GM18517 (cell line): ENCODE measurements around the gene SYT5.
"Not testable (repeated sequence)": the region's sequence is repeated elsewhere in the genome, so short reads cannot be mapped to it uniquely, and the experiment has no call there.

Experiments used
- ATAC-seq: cut with Tn5 transposase; IDR thresholded peaks from one replicate; pipeline ENCODE4 v1.9.1; 2021; ENCODE audit warnings: mild to moderate bottlenecking, moderate library complexity; ENCODE audit not compliant: unreplicated experiment

SYT5 gene

DNA sequence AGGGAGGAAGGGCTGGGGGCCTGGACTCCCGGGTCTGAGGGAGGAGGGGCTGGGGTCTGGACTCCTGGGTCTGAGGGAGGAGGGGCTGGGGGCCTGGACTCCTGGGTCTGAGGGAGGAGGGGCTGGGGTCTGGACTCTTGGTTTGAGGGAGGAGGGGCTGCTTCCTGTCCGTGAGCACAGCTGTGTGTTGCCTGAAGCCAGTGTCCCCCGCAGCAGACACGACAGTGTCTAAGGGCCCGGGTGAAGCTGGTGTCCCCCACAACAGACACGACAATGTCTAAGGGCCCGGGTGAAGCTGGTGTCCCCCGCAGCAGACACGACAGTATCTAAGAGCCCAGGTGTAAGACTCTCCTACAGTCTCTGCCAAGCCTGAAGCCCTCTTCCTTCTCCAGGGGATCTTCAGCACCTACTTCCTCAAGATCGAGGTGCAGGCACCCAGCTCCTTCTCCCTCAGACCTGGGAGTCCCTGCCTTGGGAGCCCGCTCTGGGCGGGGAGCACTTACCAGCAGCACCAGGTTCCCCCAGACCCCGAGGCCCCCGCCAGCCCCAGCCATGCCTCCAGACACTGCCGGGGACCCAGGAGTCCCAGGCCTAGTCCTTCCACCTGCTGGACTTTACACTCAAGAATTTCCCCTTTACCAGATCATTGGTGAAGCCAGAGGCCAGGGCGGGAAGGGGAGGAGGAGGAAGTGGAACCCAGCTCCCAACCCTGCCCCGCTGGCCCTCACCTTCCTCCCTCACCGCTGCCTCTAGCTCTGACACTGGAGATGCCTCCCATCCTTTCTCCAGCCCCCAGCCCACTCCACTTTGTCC is 29.0 kb upstream of the SYT5 start, which contains the start of gene PTPRH:
Gene PTPRH, minus strand, starts transcription at position 622 of the 813 bp plus-strand sequence. Its CDS starts 68 bp downstream, at position 554.
- ATAC-seq, result no peak

DNA sequence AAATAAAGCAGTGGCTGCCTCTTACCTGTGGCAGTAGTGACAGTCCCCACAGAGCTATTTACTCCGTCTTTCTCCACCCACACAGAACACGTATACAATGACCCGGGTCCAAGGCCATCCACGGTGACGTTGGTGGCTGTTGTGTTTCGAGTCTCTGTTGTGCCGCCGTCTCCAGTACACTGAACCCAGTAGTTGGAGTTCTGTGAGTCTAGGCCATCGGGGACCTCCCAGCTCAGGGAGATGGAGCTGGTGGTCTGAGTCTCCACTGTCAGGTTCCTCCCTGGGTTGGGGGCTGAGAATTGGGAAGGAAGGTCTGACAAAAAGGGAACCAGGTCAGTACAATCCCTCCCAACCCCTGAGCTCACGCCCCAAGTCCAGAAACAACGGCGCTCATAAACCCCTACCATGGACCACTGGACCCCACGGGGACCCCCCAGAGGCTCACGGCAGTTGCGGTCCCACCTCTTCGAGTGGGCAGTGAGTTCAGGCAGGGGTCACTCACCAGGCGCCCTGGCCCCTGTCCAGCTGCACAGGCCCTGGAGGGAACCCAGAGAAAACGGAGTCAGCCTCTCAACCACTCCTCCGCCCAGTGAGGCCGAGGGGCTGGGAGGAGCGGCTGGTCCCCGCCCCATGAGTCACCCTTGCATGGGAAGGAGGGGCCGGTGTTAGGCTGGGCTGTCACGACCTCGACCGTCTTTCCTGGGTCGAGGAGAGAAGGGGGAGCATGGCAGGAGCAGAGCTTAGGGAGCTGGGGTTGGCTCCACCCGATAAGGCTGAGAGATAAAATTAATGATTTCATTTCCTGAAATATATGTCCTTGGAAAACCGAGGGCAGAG is 26.8 kb upstream of the SYT5 start:
- no peak for ATAC-seq

DNA sequence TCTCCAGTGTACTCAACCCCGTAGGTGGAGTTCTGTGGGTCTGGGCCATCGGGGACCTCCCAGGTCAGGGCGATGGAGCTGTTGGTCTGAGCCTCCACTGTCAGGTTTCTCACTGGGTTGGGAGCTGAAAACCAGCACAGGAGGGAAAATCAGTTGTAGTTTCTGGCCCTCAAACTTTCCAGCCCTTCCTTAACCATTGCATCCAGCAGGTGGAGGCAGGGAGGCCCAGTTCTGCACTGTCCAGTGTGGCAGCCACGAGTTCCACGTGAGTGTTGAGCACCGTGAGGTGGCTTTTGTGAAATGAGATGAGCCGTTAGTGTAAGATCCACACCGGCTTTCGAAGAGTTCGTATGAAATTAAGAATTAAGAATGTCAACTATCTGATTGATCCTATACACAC is 22.1 kb upstream of the SYT5 start:
- ATAC-seq, result not testable (repeated sequence)

DNA sequence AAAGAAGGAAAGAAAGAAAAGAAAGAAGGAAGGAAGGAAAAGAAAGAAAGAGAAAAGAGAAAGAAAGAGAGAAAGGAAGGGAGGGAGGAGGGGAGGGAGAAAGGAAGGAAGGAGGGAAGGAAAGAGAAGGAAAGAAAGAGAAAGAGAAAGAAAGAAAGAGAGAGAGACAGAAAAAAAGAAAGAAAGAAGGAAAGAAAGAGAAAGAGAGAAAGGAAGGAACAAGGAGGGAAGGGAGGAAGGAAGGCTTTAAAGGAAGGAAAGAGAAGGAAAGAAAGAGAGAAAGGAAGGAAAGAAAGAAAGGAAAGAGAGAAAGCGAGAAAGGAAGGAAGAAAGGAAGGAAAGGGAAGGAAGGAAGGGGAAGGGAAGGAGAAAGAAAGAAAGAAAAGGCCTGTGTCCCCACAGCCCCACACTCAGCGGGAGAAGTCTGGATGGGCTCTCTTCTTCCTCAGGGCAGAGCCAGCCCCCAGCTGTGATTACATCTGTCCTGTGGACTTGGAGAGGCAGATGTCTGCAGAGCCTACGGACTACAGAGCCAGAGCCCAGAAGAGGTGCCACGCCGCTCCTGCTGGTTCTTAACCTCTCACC is 19.6 kb upstream of the SYT5 start:
- ATAC-seq, result no peak

GRCh38 chr19:55198651-55199050 is 18.6 kb upstream of the SYT5 start:
- ATAC-seq, result no peak

DNA sequence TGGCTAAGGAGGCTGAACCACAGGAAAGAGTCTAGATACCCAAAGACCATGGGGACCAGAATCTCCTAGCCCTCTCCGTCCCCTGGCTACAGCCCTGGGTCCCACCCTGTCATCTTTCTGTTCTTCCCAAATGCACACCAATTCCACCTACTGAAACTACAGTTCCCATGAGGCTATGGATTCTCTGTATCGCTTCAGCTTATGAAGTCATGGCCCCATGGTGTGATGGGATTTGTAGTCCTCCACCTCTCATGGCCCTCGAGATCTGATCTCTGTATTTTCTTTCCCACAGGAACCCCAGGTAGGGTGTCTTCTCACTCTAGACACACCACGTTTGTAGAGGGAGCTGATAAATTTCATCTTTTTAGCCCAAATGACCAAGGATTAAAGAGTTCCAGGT is 17.4 kb upstream of the SYT5 start:
- ATAC-seq, result no peak

DNA sequence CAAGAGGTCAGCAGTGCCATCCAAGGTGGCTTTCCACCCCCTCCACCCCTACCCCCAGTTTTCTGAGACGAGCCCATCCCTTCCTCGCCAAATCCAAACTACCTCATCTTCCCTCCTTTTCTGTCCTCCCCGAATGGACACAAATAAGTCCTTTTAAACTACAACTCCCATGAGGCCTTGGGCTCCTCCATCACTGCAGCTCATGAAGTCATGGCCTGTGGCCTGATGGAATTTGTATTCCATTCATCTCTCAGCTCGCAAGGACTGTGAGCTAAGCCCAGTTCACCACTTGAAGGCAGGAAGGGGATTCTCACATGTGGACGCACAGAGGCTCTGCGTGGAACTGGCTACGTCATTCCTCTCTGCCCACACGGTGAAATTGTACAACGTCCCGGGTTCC is 16.7 kb upstream of the SYT5 start:
- no peak for ATAC-seq

DNA sequence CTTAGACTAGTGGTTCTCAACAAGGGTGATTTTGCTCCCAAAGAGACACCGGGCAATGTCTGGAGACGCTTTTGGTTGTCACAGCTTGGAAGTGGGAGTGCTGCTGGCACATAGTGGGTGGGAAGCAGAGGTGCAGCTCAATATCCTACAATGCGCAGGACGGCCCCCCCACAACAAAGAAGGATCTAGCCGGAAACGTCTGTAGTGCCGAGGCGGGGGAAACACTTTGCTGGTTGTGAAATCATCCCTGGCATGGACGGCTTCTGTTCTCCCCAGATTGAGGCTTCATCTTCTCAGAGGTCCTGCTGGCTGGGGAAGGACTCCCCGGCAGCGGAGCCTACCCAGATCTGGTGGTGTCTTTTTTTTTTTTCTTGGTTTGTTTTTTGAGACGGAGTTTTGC is 13.4 kb upstream of the SYT5 start:
- no peak for ATAC-seq

GRCh38 chr19:55189403-55189835 is 9.3 kb upstream of the SYT5 start:
- no peak for ATAC-seq

- no peak for ATAC-seq
Measured at GRCh38 chr19:55188625-55189024, 8.5 kb upstream of the SYT5 start.

DNA sequence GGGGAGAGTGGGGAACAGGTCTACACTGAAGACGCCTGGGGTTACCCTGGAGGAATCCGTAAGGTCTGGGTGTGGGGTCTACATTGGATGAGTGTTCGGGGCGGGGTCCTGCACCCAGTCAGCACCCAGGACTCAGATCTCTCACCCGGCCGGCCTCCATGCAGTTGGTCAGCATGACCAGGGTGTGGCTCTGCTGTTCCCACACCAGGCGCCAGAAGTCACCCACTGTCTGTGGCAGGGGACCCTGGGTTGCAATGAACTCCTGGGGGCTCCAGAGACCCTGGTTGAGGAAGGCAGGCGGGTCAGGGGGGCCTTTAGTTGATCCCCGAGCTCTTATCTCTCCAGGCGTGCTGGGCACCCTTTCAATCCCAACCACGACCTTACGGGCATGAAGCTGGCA is 6.0 kb upstream of the SYT5 start:
- no peak for ATAC-seq

GRCh38 chr19:55181740-55182139 is 1.7 kb upstream of the SYT5 start:
- ATAC-seq, result no peak

DNA sequence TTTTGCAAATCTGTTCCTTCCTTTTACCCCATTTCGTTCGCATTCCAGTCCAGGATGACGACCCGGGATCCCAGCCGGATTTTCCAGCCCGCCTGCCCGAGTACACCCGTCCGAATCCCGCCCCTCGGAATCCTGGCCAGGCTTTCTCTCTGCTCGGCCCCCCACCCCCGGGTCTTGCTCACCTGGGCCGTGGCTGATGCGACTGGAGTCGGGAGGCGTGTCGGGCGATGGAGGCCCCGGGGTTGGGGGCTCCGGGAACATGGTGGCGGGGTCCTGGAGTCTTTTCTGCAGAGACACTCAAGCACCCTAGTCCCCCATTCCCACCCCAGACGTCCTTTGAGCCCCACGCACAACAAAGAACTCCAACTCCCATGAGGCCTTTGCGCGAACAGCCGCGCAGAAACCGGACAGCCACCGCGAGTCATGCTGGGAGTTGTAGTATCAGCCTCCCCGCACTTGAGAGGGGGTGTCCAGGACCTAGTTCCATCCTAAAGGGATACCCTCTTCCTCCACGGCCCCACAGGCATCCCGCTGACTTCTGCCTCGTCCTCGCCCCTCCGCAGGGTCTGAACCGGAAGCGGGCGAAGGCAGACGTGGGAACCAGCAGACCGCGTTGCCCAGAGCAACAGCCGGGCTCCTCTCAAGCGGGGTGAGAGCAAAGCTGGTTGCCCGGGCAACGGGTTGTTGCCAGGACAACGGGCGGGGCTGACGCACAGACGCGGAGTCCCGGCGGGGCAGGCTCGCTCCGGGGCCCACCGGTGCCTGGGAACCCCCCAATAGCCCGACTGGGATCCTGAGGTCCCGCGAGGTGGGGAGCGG is 1.1 kb downstream of the SYT5 start:
- no peak for ATAC-seq

DNA sequence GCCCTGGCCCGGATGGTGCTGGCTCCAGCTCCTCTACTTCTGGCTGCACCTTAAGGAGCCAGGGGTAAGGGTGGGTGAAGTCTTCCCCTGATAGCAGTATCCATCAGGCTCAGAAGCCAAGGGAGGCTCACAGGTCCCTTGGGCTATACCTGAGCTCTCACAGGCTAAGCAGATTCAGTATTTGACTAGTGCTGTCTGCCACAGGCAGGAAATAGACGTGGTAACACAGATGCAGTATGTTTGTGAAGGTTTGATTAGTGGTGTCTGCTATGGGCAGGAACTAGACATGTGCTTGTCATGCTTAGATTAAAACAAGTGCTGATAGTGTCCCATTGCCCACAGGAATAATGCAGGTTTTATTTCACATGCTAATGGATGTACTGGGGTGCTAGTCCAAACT is 4.0 kb downstream of the SYT5 start:
- ATAC-seq, result no peak

- ATAC-seq, result no peak
Measured at GRCh38 chr19:55175117-55175867, 4.8 kb downstream of the SYT5 start.

DNA sequence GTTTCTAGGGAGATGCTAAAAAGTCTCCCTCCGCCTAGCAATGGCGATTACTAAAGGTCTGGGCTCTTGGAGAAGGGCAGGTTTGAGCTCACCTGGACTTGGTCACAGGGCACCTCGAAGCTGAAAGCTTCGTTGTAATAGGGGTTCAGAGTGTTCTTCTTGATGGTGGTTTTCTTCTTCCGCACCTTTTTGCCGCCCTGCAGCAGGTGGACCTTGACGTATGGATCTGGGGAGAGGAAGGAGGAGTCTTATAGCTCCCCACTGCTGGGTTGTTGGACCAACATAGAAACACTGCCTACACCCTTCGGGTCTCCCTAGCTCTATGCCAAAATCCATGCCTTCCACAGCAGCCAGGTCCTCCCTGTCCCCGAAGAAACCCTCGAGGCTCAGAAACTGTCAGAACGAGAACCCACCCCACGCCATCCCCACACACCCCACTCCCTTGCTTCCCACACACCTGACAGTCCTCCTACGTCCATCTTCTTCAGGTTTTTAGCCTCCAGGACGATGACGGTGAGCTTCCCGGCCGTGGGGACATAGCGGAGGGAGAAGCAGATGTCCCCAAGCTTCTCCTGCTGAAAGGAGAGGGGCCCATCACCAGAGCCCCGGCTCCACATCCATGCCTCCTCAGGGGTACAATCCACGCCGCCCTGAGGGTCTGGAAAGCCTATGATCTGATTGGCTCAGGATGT is 5.5 kb downstream of the SYT5 start:
- ATAC-seq, result no peak

GRCh38 chr19:55173714-55174409 is 6.2 kb downstream of the SYT5 start:
- no peak for ATAC-seq

DNA sequence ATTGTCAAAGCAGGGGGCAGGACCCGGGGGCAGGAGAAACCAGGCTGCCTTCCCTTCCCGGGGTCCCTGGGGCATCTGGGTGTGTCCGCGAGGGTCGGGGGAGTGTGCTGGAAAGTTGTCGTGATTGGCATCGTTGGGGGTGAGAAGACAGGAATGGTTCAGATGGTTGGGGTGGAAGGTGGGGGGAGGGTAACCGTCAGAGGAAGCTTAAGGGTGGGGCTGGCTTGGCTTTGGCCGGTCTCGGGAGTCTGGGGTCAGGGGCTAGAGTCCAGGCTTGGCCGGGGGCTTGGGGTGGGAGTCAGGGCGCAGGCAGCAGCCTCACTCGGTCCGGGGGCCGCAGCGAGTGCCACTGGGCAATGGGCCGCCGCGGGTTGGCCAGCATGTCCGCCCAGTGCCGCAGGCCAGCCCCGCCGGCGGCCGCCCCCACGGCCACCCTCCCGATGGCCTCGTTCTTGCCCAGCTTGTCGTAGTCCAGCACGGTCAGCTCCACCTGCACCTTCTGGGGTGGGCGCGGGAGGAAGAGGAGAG is 6.8 kb downstream of the SYT5 start:
- ATAC-seq, result no peak

DNA sequence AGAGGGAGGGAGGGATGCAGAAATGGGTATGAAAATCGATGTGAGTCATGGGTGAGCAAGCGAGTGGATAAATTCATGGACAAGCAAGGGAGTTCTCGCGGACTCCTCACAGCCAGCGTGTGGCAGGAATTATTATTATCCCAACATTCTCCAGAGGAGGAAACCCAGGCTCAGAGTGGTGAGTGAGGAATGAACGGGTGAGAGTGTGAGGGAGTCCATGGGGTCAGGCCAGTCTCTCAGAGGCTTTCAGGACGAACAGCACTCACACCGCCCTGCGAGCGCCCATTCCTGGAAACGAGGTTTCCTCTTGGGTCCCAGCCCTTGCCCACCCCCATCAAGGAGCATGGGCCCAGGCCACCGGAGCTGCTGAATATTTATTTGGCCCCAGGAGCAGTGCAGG is 7.3 kb downstream of the SYT5 start:
- ATAC-seq, result no peak
